Activated CD4-positive, alpha-beta T cell treated with anti-CD3 and anti-CD28 coated beads, Interleukin-2, amount 10 ng/mL, durations not matched to agents 24 days and 14 days (primary cell): ENCODE results near the gene UTP15. TPM values are rescaled to one million over a fixed set of nuclear protein-coding genes. Genes with fewer than 3 reads are reported as not detected.

Source experiments
- DNase-seq: peaks from one replicate; pipeline ENCODE4 v3.0.0; 2022
- H3K27ac Mint-ChIP-seq: one replicate; pipeline ENCODE4 v1.8.0; 2022; ENCODE audit warnings: mild to moderate bottlenecking, mixed read lengths
- H3K27me3 Mint-ChIP-seq: one replicate; pipeline ENCODE4 v1.8.0; 2022; ENCODE audit warnings: mixed read lengths
- H3K36me3 Mint-ChIP-seq: one replicate; pipeline ENCODE4 v1.8.0; 2022; ENCODE audit warnings: low read depth, mild to moderate bottlenecking, mixed read lengths
- H3K4me1 Mint-ChIP-seq: one replicate; pipeline ENCODE4 v1.8.0; 2021; ENCODE audit warnings: mixed read lengths
- H3K4me3 Mint-ChIP-seq: one replicate; pipeline ENCODE4 v1.8.0; 2022; ENCODE audit warnings: mild to moderate bottlenecking, moderate library complexity, mixed read lengths
- H3K9me3 Mint-ChIP-seq: one replicate; pipeline ENCODE4 v1.8.0; 2021; ENCODE audit warnings: mixed read lengths
- intact Hi-C: fragments of 100-400 bp; cut with micrococcal nuclease; formaldehyde crosslinking; loops from one replicate; pipeline ENCODE4 v1.15.1; 2023
- total RNA-seq: library from RNA; stranded (reverse); gene quantifications from 2 replicates; pipeline ENCODE4 v1.2.3, GENCODE V29; 2022

UTP15 gene, protein sequence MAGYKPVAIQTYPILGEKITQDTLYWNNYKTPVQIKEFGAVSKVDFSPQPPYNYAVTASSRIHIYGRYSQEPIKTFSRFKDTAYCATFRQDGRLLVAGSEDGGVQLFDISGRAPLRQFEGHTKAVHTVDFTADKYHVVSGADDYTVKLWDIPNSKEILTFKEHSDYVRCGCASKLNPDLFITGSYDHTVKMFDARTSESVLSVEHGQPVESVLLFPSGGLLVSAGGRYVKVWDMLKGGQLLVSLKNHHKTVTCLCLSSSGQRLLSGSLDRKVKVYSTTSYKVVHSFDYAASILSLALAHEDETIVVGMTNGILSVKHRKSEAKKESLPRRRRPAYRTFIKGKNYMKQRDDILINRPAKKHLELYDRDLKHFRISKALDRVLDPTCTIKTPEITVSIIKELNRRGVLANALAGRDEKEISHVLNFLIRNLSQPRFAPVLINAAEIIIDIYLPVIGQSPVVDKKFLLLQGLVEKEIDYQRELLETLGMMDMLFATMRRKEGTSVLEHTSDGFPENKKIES
- 59.3 and 61.5 TPM in 2 replicates for total RNA-seq

DNA sequence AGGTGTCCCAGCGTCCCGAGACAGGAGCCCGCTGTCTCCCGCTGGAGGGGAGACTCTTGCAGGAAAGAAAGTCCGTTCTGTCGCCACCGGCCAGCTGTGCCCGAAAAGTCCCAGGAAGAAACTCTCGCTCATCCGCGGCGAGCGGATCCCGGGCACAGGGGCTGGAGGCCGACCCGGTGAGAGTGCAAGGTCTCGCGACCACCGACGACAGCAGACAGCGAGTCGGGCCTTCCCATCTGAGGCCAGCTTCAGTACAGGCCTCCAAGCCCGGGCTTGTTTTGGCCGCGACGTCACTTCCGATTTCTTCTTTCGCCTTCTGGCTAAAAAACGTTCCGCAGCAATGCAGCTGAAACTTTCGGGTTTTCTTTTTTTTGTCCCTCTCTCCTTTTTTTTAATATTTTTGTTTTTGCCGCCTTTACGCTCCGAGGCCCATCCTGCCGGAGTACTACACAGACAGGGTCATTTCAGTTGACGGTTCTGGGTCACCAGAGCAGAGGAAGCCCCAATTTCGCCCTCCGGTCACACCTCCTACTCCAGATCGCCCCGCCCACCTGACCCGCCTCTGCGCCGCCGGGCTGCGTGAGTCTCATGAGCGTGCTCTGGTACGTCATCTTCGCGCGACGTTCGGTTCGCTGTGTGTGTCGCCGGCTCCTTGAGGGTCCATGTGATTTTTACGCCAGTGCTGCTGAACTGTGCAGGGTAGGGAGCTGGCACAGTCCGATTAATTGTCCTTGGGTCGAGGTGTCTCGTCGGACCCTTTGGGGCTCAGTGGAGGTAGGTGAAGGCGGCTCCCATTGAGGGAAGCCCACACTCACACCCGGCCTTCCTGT, at the start of gene UTP15, which contains the start of gene ANKRA2:
TSS of gene UTP15 (plus strand) at position 605 of the 830 bp plus-strand sequence. CDS start 1,602 bp downstream, outside the sequence.
TSS of gene ANKRA2 (minus strand) at position 501 of the 830 bp plus-strand sequence. CDS start 2,758 bp downstream, outside the sequence.
- no peaks in the 10 kb centered on the region for H3K9me3 Mint-ChIP-seq

DNA sequence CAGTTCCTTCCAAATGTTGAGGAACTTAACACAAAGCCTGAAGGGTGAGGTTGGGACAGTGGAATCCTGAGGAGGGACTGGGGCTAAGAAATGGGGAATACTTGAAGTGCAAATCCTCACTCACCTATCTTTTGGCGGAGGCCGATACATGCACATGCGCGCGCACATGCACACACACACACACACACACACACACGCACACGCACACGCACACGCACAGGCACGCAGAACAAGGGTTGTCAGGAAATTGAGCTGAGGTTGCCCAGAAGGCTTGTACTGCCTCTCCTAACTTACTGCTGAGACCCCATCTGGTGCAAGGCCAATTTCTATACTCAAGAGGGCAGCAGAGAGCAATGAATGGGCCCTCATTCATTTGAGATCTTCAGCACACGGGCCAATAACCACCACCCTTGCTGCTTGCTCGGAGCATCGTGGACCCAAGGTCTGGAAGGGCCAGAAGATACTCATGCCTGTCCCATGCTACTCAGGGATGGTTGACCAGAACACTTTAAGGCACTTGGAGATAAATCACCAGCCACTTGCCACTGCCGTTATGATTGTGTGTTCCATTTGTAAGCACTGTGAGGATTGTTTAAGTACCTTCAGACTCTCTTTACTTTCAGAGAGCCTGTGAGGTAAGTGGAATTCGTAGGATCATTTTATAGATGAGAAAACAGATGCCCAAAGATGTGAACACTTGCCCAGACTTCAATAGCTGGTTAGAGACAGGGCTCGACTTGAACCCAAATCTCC, 45.8 kb upstream of the UTP15 start:
- peaks cover 8% of the 10 kb centered on the region for H3K4me1 Mint-ChIP-seq
- H3K36me3 Mint-ChIP-seq: no peaks in the 10 kb centered on the region
- H3K9me3 Mint-ChIP-seq: no peaks in the 10 kb centered on the region
- DNase-seq: peak; percentile 93
- no peaks in the 10 kb centered on the region for H3K27me3 Mint-ChIP-seq
- peak overlapping the region; percentile 34 for H3K4me3 Mint-ChIP-seq
- intact Hi-C loops: loop anchor here (1.0 to 2.0 kb wide), 4 partner anchors 17 to 273 kb away; partner anchors contain the start of genes ANKRA2, BTF3 and UTP15
- no peak overlapping the region for H3K27ac Mint-ChIP-seq

More for the DNA sequence above, at the start of gene UTP15, which contains the start of gene ANKRA2:
- Mint-ChIP-seq H3K27ac (peak within 1 kb of the TSS; percentile 100), H3K4me3 (peak within 1 kb of the TSS; percentile 100), H3K4me1 (peaks cover 33% of the 10 kb centered on the region), H3K27me3 (peaks cover 2% of the 10 kb centered on the region), H3K36me3 (peaks cover 29% of the 10 kb centered on the region)
- intact Hi-C loops: loop anchor here (1.0 to 10.0 kb wide), 8 partner anchors 46 to 1979 kb away; partner anchors contain the start of genes ANKRD31, BTF3, ENC1 and GFM2
- peak; percentile 100 for DNase-seq

DNA sequence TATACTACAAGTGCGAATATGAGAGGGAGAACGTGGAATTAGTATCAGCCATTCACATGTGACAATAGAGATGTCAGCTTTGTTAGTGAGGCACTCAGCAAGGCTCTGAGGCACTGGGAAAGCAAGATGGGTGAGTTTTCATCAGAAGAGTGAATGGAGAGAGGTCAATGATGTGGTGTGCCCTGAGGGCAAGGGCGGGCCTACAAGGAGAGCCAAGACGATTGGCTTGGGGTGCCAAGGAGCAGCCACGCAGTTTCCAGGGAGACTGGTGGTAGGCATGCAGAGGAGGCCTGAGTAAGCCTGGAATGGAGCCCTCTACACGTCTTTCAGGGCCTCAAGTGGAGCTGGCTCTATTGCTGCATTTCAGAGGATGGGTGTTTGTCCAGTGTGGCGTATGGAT, 42.6 kb upstream of the UTP15 start:
- Mint-ChIP-seq H3K36me3 (no peaks in the 10 kb centered on the region), H3K4me3 (no peak overlapping the region), H3K27ac (no peak overlapping the region), H3K27me3 (peaks cover 8% of the 10 kb centered on the region), H3K4me1 (peaks cover 8% of the 10 kb centered on the region), H3K9me3 (no peaks in the 10 kb centered on the region)
- intact Hi-C loops: loop anchor here (1.0 kb wide), 1 partner anchor 13 kb away; no protein-coding TSS in a partner anchor
- no peak for DNase-seq

DNA sequence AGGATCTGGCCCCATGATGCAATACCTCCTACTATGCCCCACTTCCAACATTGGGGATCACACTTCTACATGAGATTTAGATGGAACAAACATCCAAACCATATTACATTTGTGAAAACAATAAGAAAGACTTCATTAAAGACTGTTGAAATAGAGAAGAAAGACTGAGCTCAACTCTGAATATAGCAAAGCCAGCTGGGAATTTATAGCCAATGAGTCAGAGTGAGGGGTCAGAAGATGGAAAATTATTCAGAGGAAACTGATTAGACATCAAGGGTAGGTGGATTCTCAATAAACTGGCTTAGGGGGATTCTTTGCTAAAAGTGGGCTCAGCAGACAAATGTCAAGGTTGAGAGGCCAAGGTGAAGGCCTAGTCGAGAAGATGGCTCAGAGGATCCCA, 41.7 kb upstream of the UTP15 start:
- peaks cover 13% of the 10 kb centered on the region for H3K27me3 Mint-ChIP-seq
- DNase-seq: no peak
- no peak overlapping the region for H3K4me3 Mint-ChIP-seq
- H3K4me1 Mint-ChIP-seq: peaks cover 8% of the 10 kb centered on the region
- intact Hi-C loops: loop anchor here (1.0 kb wide), 1 partner anchor 12 kb away; no protein-coding TSS in a partner anchor
- no peaks in the 10 kb centered on the region for H3K36me3 Mint-ChIP-seq
- H3K27ac Mint-ChIP-seq: no peak overlapping the region
- no peaks in the 10 kb centered on the region for H3K9me3 Mint-ChIP-seq

DNA sequence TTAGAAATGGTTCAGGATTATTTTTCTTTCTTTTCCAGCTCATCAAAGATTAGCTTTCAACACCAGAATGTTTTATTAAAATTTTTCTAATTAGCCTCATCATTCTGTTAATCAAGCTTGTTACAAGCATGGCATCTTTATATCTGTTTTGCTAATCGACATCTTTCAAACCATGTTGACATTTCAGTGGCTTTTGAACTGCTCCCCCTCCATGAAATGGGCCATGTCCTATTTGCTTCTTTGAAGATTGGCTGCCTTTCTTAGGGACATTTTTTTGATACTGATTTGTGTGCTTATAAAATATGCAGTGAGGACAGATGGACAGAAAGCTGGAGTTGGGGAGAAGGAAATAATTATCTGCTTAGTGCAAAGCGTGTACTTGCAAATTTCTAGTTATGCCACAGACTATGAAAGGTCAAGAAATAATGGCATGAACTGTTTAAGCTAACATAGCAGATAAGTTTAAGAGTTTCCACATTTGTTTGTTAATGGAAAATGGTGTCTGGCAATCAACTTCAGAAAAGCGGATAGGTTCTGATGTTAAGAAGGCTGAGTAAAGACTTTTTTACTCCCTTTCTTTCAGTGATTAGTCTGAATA, 39.8 kb upstream of the UTP15 start:
- no peaks in the 10 kb centered on the region for H3K4me1 Mint-ChIP-seq
- no peaks in the 10 kb centered on the region for H3K36me3 Mint-ChIP-seq
- no peak for DNase-seq
- no peak overlapping the region for H3K27ac Mint-ChIP-seq
- H3K4me3 Mint-ChIP-seq: no peak overlapping the region
- H3K27me3 Mint-ChIP-seq: peaks cover 25% of the 10 kb centered on the region
- intact Hi-C loops: no loop called here
- H3K9me3 Mint-ChIP-seq: no peaks in the 10 kb centered on the region

DNA sequence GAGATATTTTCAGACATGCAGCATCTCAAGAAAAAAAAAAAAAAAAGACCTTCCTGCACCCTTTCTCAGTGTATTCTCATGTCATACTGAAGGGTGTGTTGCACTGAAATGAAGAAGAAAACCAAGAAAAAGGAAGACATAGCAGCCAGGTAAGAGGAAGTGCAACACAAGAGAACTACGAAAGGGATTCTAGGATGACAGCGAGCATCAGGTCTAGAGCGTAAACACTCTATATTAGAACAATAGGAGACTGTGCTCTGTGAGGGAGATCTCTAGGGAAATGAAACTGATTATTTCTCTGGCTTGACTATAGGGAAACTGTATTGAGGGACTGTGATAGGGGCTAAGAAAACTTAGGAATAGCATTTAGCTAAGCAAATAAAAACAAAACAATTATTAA, 37.3 kb upstream of the UTP15 start:
- H3K27me3 Mint-ChIP-seq: peaks cover 38% of the 10 kb centered on the region
- no peak for DNase-seq
- H3K4me3 Mint-ChIP-seq: no peak overlapping the region
- H3K4me1 Mint-ChIP-seq: no peaks in the 10 kb centered on the region
- H3K9me3 Mint-ChIP-seq: no peaks in the 10 kb centered on the region
- intact Hi-C loops: no loop called here
- no peaks in the 10 kb centered on the region for H3K36me3 Mint-ChIP-seq
- no peak overlapping the region for H3K27ac Mint-ChIP-seq

DNA sequence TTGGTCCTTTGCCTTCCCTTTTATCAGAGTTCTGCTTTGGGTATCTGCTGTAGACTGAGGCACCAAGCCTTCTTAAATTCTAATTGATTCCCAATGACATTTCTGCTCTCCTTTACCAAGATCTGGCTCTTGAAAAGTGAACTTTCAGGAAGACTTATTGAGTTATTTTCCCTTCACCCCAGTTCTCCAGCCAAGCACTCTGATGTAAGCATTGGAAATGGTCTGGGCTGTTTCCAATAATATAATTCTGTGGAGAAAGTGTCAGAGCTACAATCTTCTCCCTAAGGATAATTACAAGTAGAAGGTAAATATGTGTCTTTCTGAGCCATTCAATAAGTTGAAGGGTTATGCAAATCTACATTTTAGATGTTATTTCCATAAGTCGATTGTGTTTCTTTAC, 36.5 kb upstream of the UTP15 start:
- no peaks in the 10 kb centered on the region for H3K9me3 Mint-ChIP-seq
- intact Hi-C loops: no loop called here
- H3K27ac Mint-ChIP-seq: no peak overlapping the region
- H3K4me3 Mint-ChIP-seq: no peak overlapping the region
- peaks cover 41% of the 10 kb centered on the region for H3K27me3 Mint-ChIP-seq
- no peak for DNase-seq
- no peaks in the 10 kb centered on the region for H3K36me3 Mint-ChIP-seq
- no peaks in the 10 kb centered on the region for H3K4me1 Mint-ChIP-seq

DNA sequence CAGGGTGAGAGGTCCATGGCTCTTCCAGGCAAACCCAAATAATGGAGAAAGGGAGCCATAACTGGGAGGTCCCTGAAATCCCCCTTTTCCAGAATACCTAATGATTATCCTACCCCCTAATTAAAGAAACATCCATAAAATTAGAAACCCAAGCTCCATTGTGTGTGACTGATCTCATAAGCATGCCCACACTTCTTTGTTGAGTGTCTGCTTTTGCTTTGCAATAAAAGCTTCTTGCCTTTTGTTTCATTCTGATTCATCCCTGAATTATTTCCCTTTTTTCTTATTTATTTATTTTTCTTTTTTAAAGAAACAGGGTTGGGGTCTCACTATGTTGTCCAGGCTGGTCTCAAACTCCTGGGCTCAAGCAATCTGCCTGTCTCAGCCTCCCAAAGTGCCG, 34.2 kb upstream of the UTP15 start:
- no peaks in the 10 kb centered on the region for H3K36me3 Mint-ChIP-seq
- no peaks in the 10 kb centered on the region for H3K4me1 Mint-ChIP-seq
- peaks cover 43% of the 10 kb centered on the region for H3K27me3 Mint-ChIP-seq
- H3K27ac Mint-ChIP-seq: no peak overlapping the region
- H3K4me3 Mint-ChIP-seq: no peak overlapping the region
- H3K9me3 Mint-ChIP-seq: no peaks in the 10 kb centered on the region
- intact Hi-C loops: no loop called here
- no peak for DNase-seq

DNA sequence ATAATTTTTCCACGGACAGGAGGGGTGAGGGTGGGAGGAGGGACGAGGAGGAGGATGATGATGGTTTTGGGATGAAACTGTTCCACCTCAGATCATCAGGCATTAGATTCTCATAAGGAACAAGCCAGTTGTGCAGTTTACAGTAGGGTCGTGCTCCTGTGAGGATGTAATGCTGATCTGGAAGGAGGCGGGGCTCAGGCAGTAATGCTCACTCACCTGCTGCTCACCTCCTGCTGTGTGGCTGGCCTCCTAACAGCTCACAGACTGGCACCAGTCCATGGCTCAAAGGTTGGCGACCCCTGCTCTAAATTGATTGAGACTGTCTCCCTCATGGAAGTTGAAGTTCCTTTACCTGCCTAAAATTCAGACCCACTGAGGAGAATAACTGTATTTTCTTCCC, 33.3 kb upstream of the UTP15 start:
- Mint-ChIP-seq H3K4me1 (no peaks in the 10 kb centered on the region), H3K27ac (no peak overlapping the region), H3K27me3 (peaks cover 43% of the 10 kb centered on the region), H3K4me3 (no peak overlapping the region), H3K9me3 (no peaks in the 10 kb centered on the region), H3K36me3 (no peaks in the 10 kb centered on the region)
- intact Hi-C loops: no loop called here
- DNase-seq: no peak

DNA sequence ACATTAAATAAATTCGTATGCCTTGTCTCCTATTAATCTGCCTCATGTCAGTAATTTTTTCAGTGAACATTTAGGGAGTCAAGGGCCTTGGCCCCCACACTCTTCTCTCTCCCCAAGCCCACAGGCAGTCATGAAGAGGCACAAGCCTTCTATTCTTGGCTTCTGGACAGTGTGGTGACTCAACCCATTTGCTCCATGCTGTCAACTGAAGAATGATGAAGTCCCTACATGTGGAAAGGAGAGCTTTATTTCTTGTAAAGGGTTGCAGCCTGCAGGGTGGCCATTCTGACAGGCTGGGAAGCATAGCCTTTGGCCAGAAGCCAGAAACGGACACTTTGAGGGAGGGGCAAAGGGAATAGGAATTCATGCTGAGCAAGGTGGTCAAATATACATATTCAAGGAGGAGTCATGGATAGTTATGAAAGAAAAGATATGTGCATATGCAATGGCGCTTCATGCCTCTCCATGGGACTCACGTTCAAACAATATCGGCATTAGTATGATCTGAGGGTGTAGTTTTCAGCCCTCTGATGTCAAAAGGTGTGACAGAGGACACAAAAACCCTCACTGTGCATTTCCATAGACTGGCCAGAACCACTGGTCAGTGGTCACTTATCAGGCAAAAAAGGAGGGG, 31.4 kb upstream of the UTP15 start:
- Mint-ChIP-seq H3K9me3 (no peaks in the 10 kb centered on the region), H3K36me3 (no peaks in the 10 kb centered on the region), H3K4me1 (no peaks in the 10 kb centered on the region), H3K27me3 (peaks cover 33% of the 10 kb centered on the region), H3K27ac (no peak overlapping the region), H3K4me3 (no peak overlapping the region)
- DNase-seq: no peak
- intact Hi-C loops: no loop called here

DNA sequence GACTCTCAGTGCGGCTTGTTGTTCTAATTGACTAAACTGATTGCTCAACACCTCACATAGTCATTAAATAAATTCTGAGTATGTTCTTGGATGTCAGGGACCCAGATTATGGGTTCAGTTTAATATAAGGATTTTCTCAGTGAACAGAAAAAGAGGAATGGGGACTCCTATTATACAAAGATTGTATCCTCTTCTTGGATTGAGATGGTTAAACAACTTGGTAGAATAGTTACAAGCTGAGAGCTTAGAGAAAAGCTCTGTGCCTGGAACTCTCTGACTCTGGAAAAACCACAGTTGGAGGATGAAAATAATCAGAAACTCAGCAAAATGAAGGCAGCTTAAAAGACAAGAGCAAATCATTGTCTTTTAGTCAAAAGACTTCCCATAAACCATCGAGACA, 30.6 kb upstream of the UTP15 start:
- H3K9me3 Mint-ChIP-seq: no peaks in the 10 kb centered on the region
- H3K36me3 Mint-ChIP-seq: no peaks in the 10 kb centered on the region
- peaks cover 25% of the 10 kb centered on the region for H3K27me3 Mint-ChIP-seq
- intact Hi-C loops: no loop called here
- DNase-seq: no peak
- H3K27ac Mint-ChIP-seq: no peak overlapping the region
- no peak overlapping the region for H3K4me3 Mint-ChIP-seq
- H3K4me1 Mint-ChIP-seq: peaks cover 2% of the 10 kb centered on the region

DNA sequence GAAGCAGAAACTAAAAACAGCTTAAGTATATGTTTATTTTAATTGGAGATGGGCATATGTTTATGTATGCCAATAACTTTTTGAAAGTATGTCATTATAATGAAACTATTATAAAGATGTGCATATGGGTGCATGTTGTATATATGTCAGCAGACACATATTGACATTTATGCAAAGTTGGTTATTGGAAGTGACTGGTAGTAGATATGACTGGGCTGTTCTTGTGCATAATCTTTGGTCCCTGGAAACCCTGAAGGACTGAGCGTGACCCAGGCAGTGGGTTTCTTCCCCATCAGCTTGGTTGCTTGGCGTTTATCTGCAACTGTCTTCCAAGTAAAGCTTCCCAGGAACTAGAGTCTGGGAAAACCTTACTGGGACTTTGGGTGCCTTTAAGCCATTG, 25.8 kb upstream of the UTP15 start:
- no peaks in the 10 kb centered on the region for H3K36me3 Mint-ChIP-seq
- H3K4me3 Mint-ChIP-seq: no peak overlapping the region
- peaks cover 11% of the 10 kb centered on the region for H3K4me1 Mint-ChIP-seq
- H3K9me3 Mint-ChIP-seq: no peaks in the 10 kb centered on the region
- H3K27me3 Mint-ChIP-seq: peaks cover 10% of the 10 kb centered on the region
- no peak overlapping the region for H3K27ac Mint-ChIP-seq
- intact Hi-C loops: no loop called here
- no peak for DNase-seq
